ENCODE data around the gene PACRGL. TPM values are rescaled to one million over a fixed set of nuclear protein-coding genes. Genes with fewer than 3 reads are reported as not detected.

PACRGL gene
- total RNA-seq, 1 experiment from 2014 or later: 14.9 TPM

DNA sequence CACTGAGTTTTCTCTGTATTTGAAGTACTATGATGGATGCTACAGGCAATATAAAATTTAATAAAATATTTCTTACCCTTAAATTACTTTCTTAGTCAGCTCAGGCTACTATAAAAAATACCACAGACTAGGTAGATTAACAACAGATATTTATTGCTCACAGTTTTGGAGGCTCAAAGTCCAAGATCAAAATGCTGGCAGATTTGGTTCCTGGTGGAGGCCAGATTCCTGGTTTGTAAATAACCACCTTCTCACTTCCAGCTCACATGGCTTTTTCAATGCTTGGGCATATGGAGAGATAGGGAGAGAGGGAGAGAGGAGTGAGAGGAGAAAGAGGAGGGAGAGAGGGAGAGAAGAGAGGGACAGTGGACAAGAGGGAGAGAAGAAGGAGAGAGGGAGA is 24.5 kb upstream of the PACRGL start:
- H3K9me3 Mint-ChIP-seq (ENCODE audit: unreplicated experiment): no peaks in the 10 kb centered on the region
- TF ChIP-seq, protein P1, sequence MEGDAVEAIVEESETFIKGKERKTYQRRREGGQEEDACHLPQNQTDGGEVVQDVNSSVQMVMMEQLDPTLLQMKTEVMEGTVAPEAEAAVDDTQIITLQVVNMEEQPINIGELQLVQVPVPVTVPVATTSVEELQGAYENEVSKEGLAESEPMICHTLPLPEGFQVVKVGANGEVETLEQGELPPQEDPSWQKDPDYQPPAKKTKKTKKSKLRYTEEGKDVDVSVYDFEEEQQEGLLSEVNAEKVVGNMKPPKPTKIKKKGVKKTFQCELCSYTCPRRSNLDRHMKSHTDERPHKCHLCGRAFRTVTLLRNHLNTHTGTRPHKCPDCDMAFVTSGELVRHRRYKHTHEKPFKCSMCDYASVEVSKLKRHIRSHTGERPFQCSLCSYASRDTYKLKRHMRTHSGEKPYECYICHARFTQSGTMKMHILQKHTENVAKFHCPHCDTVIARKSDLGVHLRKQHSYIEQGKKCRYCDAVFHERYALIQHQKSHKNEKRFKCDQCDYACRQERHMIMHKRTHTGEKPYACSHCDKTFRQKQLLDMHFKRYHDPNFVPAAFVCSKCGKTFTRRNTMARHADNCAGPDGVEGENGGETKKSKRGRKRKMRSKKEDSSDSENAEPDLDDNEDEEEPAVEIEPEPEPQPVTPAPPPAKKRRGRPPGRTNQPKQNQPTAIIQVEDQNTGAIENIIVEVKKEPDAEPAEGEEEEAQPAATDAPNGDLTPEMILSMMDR (IDR thresholded peaks at IDR 0.05; ENCODE audit: insufficient read depth in 1 of 2, low read depth in 1 of 2, low read length in 1 of 2, severe bottlenecking in 1 of 2, unreplicated experiment in 1 of 2): no peak
- H3K36me3 ChIP-seq (ENCODE audit: control insufficient read depth, insufficient read depth, low read length): no peaks in the 10 kb centered on the region
- DNase-seq: no peak
- intact Hi-C loops (cut with micrococcal nuclease; ENCODE audit: unreplicated experiment): loop anchor here (5.0 kb wide), 1 partner anchor 53 kb away; no protein-coding TSS in a partner anchor
- ChIA-PET POLR2A (no interaction called here), CTCF (no interaction called here)
- no peaks in the 10 kb centered on the region for H3K27me3 Mint-ChIP-seq (ENCODE audit: insufficient read depth, unreplicated experiment)
- no peaks in the 10 kb centered on the region for H3K9me3 ChIP-seq
- H3K4me1 Mint-ChIP-seq (ENCODE audit: low read depth, unreplicated experiment): peaks cover 7% of the 10 kb centered on the region
- H3K4me3 Mint-ChIP-seq (ENCODE audit: unreplicated experiment): no peak overlapping the region
- no peaks in the 10 kb centered on the region for H3K4me1 ChIP-seq
- BruUV-seq (replicated peaks): no TSS peak
- no peaks in the 10 kb centered on the region for H3K27me3 ChIP-seq (replicated peaks; ENCODE audit: control insufficient read depth, insufficient read depth, low read length)
- H3K27ac Mint-ChIP-seq (ENCODE audit: unreplicated experiment): no peak overlapping the region
- no peaks in the 10 kb centered on the region for H3K36me3 Mint-ChIP-seq (ENCODE audit: insufficient read depth, unreplicated experiment)
- no peak overlapping the region for H3K4me3 ChIP-seq (ENCODE audit: low read depth, low read length)

- TF ChIP-seq, protein P1 (IDR thresholded peaks at IDR 0.05; ENCODE audit: insufficient read depth in 1 of 2, low read depth in 1 of 2, low read length in 1 of 2, severe bottlenecking in 1 of 2, unreplicated experiment in 1 of 2): no peak
- BruUV-seq (replicated peaks): no TSS peak
Observed at GRCh38 chr4:20676501-20677197, 23.6 kb upstream of the PACRGL start.

GRCh38 chr4:20678400-20678799 is 21.9 kb upstream of the PACRGL start:
- no TSS peak for BruUV-seq (replicated peaks)
- TF ChIP-seq, protein P1 (IDR thresholded peaks at IDR 0.05; ENCODE audit: insufficient read depth in 1 of 2, low read depth in 1 of 2, low read length in 1 of 2, severe bottlenecking in 1 of 2, unreplicated experiment in 1 of 2): no peak
- no peaks in the 10 kb centered on the region for H3K36me3 ChIP-seq (ENCODE audit: control insufficient read depth, insufficient read depth, low read length)
- H3K4me3 ChIP-seq (ENCODE audit: low read depth, low read length): no peak overlapping the region
- H3K36me3 Mint-ChIP-seq (ENCODE audit: insufficient read depth, unreplicated experiment): no peaks in the 10 kb centered on the region
- H3K4me3 Mint-ChIP-seq (ENCODE audit: unreplicated experiment): no peak overlapping the region
- ChIA-PET POLR2A (no interaction called here), CTCF (no interaction called here)
- no peaks in the 10 kb centered on the region for H3K9me3 ChIP-seq
- no peak overlapping the region for H3K27ac Mint-ChIP-seq (ENCODE audit: unreplicated experiment)
- intact Hi-C loops (cut with micrococcal nuclease; ENCODE audit: unreplicated experiment): loop anchor here (5.0 kb wide), 1 partner anchor 56 kb away; no protein-coding TSS in a partner anchor
- H3K27me3 ChIP-seq (replicated peaks; ENCODE audit: control insufficient read depth, insufficient read depth, low read length): no peaks in the 10 kb centered on the region
- peaks cover 14% of the 10 kb centered on the region for H3K4me1 Mint-ChIP-seq (ENCODE audit: low read depth, unreplicated experiment)
- DNase-seq: no peak
- peaks cover 7% of the 10 kb centered on the region for H3K27me3 Mint-ChIP-seq (ENCODE audit: insufficient read depth, unreplicated experiment)
- H3K9me3 Mint-ChIP-seq (ENCODE audit: unreplicated experiment): no peaks in the 10 kb centered on the region
- no peaks in the 10 kb centered on the region for H3K4me1 ChIP-seq

More at GRCh38 chr4:20676501-20677197, 23.6 kb upstream of the PACRGL start:
- intact Hi-C loops (cut with micrococcal nuclease; ENCODE audit: unreplicated experiment): loop anchor here (5.0 kb wide), 1 partner anchor 54 kb away; no protein-coding TSS in a partner anchor
- no peaks in the 10 kb centered on the region for H3K9me3 ChIP-seq
- Mint-ChIP-seq H3K4me3 (ENCODE audit: unreplicated experiment) (no peak overlapping the region), H3K27ac (ENCODE audit: unreplicated experiment) (no peak overlapping the region), H3K4me1 (ENCODE audit: low read depth, unreplicated experiment) (peaks cover 7% of the 10 kb centered on the region), H3K36me3 (ENCODE audit: insufficient read depth, unreplicated experiment) (no peaks in the 10 kb centered on the region), H3K9me3 (ENCODE audit: unreplicated experiment) (no peaks in the 10 kb centered on the region), H3K27me3 (ENCODE audit: insufficient read depth, unreplicated experiment) (peaks cover 1% of the 10 kb centered on the region)
- DNase-seq: no peak
- no peaks in the 10 kb centered on the region for H3K4me1 ChIP-seq
- no peak overlapping the region for H3K4me3 ChIP-seq (ENCODE audit: low read depth, low read length)
- POLR2A ChIA-PET: no interaction called here
- no peaks in the 10 kb centered on the region for H3K27me3 ChIP-seq (replicated peaks; ENCODE audit: control insufficient read depth, insufficient read depth, low read length)
- CTCF ChIA-PET: no interaction called here
- no peaks in the 10 kb centered on the region for H3K36me3 ChIP-seq (ENCODE audit: control insufficient read depth, insufficient read depth, low read length)
